Activated naive CD8-positive, alpha-beta T cell treated with anti-CD3 and anti-CD28 coated beads for 36 hours (primary cell): ENCODE measurements around the gene PC. TPM values are rescaled to one million over a fixed set of nuclear protein-coding genes. Genes with fewer than 3 reads are reported as not detected.
A peak's percentile ranks its signal among the peaks of the same experiment; 100 is the strongest.

Experiments
- DNase-seq: peaks from one replicate; pipeline ENCODE4 v3.0.0; 2021
- H3K27ac Mint-ChIP-seq: one replicate; pipeline ENCODE4 v1.8.0; 2022; ENCODE audit warnings: mild to moderate bottlenecking, moderate library complexity, mixed read lengths
- H3K27me3 Mint-ChIP-seq: one replicate; pipeline ENCODE4 v1.8.0; 2022; ENCODE audit warnings: mild to moderate bottlenecking, mixed read lengths
- H3K36me3 Mint-ChIP-seq: one replicate; pipeline ENCODE4 v1.8.0; 2021; ENCODE audit warnings: mild to moderate bottlenecking, mixed read lengths
- H3K4me1 Mint-ChIP-seq: one replicate; pipeline ENCODE4 v1.8.0; 2021; ENCODE audit warnings: mixed read lengths
- H3K4me3 Mint-ChIP-seq: one replicate; pipeline ENCODE4 v1.8.0; 2022; ENCODE audit warnings: mild to moderate bottlenecking, moderate library complexity, mixed read lengths
- H3K9me3 Mint-ChIP-seq: one replicate; pipeline ENCODE4 v1.8.0; 2022; ENCODE audit warnings: mixed read lengths
- total RNA-seq, 2 experiments: library from RNA; stranded (reverse); gene quantifications; one replicate each; pipeline ENCODE4 v1.2.3, GENCODE V29; 2021

Gene PC
- total RNA-seq, 2 experiments from 2014 or later: 8.1 TPM

DNA sequence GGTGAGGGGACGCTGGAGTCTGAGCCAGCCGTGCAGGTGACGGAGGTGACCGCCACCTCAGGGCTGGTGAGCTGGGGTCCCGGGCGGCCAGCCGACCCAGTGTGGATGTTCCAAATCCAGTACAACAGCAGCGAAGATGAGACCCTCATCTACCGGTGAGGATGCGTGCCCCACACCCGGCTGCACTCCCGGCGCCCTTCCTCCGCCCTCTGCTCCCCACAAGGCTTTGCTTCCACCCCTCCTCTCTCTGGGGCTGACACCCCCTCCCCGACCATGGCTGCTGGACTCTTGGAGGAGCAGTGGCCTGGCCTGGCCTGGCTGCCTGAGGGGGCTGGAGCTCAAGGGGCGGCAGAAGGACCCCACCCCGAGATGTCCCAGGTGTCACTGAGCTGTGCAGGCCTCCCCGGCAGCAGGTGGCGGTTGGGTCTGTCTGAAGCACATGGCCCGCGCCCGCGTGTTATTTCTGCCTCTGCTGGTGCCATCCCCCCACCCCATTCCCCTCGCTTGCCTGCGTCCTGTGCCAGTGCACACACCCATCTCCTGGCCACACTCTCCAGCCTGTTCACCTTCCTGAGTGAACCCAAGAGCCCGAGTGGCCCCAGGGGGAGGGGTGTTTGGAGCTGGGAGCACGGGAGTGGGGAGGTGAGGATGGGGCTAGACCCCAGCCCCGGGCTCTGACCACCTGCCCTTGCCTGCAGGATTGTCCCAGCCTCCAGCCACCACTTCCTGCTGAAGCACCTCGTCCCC is 99.1 kb downstream of the PC start:
- Mint-ChIP-seq H3K4me3 (no peak overlapping the region), H3K27me3 (no peaks in the 10 kb centered on the region), H3K27ac (no peak overlapping the region)

DNA sequence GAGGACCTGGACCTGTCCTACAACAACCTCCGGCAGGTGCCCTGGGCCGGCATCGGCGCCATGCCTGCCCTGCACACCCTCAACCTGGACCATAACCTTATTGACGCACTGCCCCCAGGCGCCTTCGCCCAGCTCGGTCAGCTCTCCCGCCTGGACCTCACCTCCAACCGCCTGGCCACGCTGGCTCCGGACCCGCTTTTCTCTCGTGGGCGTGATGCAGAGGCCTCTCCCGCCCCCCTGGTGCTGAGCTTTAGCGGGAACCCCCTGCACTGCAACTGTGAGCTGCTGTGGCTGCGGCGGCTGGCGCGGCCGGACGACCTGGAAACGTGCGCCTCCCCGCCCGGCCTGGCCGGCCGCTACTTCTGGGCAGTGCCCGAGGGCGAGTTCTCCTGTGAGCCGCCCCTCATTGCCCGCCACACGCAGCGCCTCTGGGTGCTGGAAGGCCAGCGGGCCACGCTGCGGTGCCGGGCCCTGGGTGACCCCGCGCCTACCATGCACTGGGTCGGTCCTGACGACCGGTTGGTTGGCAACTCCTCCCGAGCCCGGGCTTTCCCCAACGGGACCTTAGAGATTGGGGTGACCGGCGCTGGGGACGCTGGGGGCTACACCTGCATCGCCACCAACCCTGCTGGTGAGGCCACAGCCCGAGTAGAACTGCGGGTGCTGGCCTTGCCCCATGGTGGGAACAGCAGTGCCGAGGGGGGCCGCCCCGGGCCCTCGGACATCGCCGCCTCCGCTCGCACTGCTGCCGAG is 99.8 kb downstream of the PC start:
- Mint-ChIP-seq H3K9me3 (no peaks in the 10 kb centered on the region), H3K36me3 (peaks cover 2% of the 10 kb centered on the region), H3K4me3 (peak overlapping the region; percentile 83), H3K4me1 (peaks cover 2% of the 10 kb centered on the region), H3K27ac (no peak overlapping the region), H3K27me3 (no peaks in the 10 kb centered on the region)
- no peak for DNase-seq

More for the DNA sequence above, 99.1 kb downstream of the PC start:
- DNase-seq: no peak
- peaks cover 2% of the 10 kb centered on the region for H3K4me1 Mint-ChIP-seq
- peaks cover 2% of the 10 kb centered on the region for H3K36me3 Mint-ChIP-seq
- H3K9me3 Mint-ChIP-seq: no peaks in the 10 kb centered on the region

DNA sequence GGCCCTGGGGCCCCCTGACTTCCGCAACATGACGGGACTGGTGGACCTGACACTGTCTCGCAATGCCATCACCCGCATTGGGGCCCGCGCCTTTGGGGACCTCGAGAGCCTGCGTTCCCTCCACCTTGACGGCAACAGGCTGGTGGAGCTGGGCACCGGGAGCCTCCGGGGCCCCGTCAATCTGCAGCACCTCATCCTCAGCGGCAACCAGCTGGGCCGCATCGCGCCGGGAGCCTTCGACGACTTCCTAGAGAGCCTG is 100.3 kb downstream of the PC start:
- Mint-ChIP-seq H3K27ac (no peak overlapping the region), H3K4me1 (peaks cover 2% of the 10 kb centered on the region), H3K27me3 (no peaks in the 10 kb centered on the region)

DNA sequence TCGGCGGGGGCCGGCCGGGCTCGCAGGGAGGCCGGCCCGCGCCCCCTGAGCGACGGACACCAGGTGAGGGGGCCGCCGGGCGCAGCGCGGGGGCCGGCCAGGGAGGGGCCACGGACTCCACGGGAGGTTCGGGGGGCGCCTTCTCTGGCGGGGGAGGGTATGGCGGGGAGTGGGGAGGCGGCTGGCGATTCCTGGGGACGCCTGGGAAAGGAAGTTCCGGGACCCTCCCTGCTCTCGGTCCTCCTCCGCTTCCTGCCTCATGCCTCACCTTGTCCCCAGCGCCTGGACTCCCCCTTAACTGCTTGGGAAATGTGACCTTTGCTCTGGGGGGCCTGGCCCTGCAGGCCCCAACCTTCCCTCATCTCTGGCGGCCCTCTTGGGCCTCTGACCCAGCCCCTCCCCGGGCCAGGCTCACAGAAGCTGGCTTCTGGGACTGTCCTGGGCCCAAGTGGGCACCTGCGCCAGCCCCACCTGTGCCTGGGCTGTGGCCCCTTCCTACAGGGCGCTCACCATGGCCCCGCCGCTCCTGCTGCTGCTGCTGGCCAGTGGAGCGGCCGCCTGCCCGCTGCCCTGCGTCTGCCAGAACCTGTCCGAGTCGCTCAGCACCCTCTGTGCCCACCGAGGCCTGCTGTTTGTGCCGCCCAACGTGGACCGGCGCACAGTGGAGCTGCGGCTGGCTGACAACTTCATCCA is 100.8 kb downstream of the PC start:
- no peak for DNase-seq
- H3K4me1 Mint-ChIP-seq: peaks cover 2% of the 10 kb centered on the region
- H3K9me3 Mint-ChIP-seq: no peaks in the 10 kb centered on the region
- peak overlapping the region; percentile 82 for H3K27ac Mint-ChIP-seq
- H3K36me3 Mint-ChIP-seq: peaks cover 2% of the 10 kb centered on the region
- H3K4me3 Mint-ChIP-seq: peak overlapping the region; percentile 83
- H3K27me3 Mint-ChIP-seq: no peaks in the 10 kb centered on the region

More for the DNA sequence above, 100.3 kb downstream of the PC start:
- H3K36me3 Mint-ChIP-seq: peaks cover 2% of the 10 kb centered on the region
- no peaks in the 10 kb centered on the region for H3K9me3 Mint-ChIP-seq
- H3K4me3 Mint-ChIP-seq: peak overlapping the region; percentile 83
- DNase-seq: no peak

DNA sequence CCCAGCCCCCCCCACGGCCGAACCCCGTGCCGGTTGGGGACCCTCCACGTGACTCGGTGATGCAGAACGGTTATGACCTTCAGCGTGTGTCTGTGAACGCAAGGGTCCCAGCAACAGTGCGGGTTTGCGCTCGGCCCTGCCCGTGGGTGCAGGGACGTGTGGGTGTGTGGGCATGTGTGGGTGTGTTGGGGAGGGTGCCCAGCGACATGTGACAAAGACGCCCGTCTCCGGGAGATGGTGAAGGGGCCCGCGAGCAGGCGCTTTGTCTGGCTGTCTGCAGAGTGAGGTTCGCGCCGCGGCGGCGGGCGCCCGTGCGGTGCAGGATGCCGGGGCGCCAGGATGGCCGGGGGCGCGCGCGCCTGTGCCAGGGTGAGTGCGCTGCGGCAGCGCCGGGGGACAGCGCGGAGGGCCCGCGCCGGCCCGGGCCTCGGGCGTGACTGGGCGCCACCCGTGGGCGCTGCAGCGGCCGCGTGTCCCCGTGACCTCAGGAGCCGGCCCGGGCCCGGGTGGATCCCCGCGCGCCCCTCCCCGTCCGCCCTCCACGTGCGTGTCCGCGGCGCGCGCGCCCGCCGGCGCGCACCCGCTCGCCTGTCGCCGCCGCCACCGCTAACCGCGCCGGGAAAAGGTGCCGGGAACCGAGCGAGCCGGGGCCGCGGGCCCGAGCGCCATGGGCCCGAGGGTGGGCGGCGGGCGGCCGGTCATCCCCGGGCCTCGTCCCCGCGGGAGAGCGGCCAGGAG is 101.5 kb downstream of the PC start, which contains the start of gene LRFN4:
TSS of gene LRFN4 (plus strand) at position 569 of the 738 bp plus-strand sequence. CDS start 681 bp downstream, outside the sequence.
- peaks cover 2% of the 10 kb centered on the region for H3K36me3 Mint-ChIP-seq
- peaks cover 5% of the 10 kb centered on the region for H3K4me1 Mint-ChIP-seq
- no peaks in the 10 kb centered on the region for H3K9me3 Mint-ChIP-seq
- H3K4me3 Mint-ChIP-seq: peak within 1 kb of the TSS; percentile 90
- DNase-seq: peak; percentile 69
- H3K27ac Mint-ChIP-seq: peak within 1 kb of the TSS; percentile 94
- H3K27me3 Mint-ChIP-seq: no peaks in the 10 kb centered on the region

DNA sequence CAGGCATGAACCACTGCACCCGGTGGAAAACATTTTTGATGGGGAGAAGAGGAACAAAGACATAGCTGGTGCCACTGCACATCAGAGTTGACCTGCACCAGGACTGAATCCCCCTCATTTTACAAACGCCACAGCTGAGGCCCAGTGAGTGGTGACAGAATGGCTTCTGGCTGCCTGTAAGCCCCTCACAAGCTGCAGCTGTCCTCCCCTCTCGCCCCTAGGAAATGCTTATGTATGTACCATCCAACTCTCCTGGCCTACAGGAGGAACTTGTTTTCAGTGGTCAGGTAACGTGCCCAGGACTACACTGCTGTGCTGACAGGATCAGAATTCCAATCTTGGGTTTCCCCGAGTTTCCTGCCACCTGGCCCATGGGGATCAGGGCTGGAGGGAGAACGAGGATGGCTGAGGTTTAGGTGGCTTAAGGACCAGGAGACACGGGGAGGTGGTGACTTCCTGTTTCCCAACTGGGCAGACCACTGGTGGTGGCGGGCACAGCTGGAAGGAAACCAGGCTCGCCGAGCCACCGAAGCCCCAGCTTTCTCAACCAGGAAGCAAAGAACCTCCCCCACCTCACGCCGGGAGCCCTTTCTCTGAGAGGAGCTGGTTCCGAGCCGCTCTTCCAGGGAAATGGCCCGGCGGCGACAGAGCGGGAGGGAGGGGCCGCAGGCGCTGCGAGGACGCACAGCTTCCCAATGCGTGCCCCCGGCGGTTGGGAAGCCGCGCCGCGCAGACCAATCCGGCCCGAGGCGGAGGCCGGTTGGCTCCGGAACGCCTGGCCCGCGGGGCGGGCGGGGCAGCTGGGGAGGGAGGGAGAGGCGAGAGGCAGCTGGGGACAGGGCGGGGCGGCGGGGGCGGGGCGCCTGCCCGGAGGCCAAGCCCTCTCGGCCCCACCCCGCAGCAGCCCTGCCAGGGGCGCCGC is 102.3 kb downstream of the PC start:
- no peaks in the 10 kb centered on the region for H3K27me3 Mint-ChIP-seq
- peak overlapping the region; percentile 69 for H3K27ac Mint-ChIP-seq
- peaks cover 2% of the 10 kb centered on the region for H3K36me3 Mint-ChIP-seq
- DNase-seq: peak; percentile 91
- H3K9me3 Mint-ChIP-seq: no peaks in the 10 kb centered on the region
- H3K4me3 Mint-ChIP-seq: peak overlapping the region; percentile 90
- H3K4me1 Mint-ChIP-seq: peaks cover 5% of the 10 kb centered on the region

DNA sequence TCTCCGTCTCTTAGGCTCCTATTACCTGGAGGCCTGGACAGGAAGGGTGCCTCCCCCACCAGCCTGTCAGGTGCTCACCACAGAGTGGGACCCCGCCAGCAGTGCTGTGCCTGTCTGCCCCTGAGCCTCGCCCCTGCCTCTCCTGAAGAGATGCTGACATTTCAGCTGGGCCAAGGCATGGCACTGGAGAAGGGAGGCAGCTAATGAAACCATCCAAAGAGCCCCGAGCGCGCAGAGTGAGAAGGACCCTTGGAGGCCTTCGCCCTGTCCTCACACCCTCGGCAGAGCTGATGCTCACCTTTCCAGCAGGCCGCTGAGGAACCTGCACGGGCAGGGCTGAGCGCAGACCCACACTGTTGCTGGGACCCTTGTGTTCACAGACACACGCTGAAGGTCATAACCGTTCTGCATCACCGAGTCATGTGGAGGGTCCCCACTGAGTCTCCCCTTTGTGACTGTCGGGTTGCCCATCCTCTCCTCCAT is 103.4 kb downstream of the PC start:
- no peak for DNase-seq
- Mint-ChIP-seq H3K27ac (no peak overlapping the region), H3K27me3 (no peaks in the 10 kb centered on the region), H3K36me3 (peaks cover 2% of the 10 kb centered on the region), H3K4me1 (peaks cover 5% of the 10 kb centered on the region), H3K9me3 (no peaks in the 10 kb centered on the region), H3K4me3 (no peak overlapping the region)

DNA sequence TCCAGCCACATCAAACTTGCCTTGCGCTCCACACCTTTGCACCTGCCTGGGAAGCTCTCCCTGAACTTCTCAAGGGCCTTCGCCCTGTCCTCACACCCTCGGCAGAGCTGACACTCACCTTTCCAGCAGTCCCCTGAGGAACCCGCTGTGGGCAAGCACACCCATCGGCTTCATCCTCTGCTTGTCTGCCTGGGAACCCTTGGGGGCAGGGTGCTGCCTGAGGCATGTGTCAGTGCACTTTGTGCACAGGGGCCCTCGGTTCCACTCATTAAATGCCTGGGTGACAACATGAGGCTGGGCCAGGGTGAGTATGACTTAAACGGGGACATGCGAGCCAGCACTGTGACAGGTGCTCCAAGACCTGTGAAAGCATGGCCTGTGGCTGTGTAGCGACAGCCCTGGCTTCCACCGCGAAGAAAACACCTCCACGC is 103.9 kb downstream of the PC start:
- DNase-seq: no peak
- Mint-ChIP-seq H3K27ac (no peak overlapping the region), H3K36me3 (peaks cover 2% of the 10 kb centered on the region), H3K4me3 (no peak overlapping the region), H3K27me3 (no peaks in the 10 kb centered on the region), H3K4me1 (peaks cover 5% of the 10 kb centered on the region), H3K9me3 (no peaks in the 10 kb centered on the region)

DNA sequence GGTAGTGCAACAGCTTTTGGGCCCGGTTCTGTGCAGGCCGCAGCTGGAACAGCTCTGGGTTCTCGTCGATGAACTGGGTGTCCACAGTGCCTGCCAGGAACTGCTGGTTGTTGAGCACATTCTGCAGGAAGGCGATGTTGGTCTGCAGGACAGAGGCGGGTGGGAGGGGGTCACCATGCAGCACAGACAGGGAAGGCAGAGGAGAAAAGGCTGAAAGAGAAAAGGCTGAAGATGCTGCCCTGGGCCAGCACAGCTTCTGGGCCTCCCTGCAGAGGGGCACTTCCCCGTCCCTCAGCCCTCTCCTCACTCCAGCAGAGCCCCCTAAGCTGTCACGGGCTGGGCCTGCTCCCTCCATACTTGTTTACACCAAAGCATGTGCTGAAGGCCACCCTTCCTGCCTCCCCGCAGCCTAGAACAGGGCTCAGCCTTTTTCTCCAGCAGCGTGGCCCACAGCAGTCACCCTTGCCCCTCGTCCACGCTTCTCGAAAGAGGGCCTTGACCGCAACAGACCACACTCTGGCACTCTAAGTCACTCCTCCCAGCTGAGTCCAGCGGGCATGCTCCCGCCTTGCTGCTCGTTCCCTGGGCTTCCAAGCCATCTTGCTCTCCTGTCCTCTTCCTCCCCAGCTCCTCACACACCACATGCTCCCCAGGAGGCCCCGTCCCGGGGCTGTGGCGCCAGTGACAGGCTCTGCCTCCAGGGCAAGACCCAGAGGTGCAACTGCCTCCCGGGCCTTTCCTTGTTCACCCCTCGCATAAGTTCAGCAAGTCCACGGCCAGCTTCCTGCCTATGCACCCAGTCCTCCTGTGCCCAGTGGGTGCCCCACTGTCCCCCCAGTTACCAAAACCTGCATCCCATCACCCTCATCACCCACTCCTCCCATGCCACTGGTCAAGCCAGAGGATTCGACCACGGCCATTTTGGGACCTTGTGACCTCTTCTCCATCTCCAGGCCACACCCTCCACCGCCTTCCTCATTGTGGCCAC is 104.6 kb downstream of the PC start:
- H3K27ac Mint-ChIP-seq: no peak overlapping the region
- DNase-seq: no peak
- H3K4me1 Mint-ChIP-seq: peaks cover 5% of the 10 kb centered on the region
- peaks cover 2% of the 10 kb centered on the region for H3K36me3 Mint-ChIP-seq
- no peak overlapping the region for H3K4me3 Mint-ChIP-seq
- no peaks in the 10 kb centered on the region for H3K27me3 Mint-ChIP-seq
- H3K9me3 Mint-ChIP-seq: no peaks in the 10 kb centered on the region

DNA sequence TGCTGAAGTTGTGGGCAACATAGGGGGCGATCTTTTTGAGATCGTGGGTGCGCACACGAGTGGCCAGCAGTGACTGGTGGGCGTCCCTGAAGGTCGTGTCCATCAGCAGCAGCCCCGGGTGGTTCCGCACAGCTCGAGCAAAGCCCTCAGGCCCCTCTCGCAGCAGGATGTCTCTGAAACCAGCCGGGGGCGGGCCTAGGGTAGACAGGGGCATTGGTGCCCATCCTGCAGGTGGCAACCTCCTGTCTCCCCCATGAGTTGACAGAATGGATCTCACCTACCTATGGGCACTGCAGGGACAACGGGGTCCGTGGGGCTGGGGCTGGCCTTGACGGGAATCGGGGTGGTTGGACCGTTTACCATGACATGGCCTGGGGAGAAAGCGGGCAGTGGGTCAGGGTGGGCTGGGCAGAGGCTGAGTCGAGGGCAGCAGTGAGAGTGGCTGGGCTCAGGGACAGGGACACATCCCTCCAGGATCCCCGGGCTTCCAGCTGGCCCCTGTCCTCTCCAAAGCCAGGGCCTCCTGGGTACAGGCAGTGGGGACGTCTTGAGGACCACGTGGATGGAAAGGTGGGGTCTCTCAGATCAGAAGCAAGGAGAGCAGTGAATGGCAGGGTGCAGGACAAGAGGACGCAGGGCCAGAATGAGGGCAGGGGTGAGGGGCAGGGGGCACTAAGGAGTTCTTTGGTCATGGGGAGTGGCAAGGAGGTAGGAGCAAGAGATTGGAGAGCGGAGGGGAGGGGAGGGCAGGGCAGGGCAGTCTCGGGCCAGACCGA is 105.5 kb downstream of the PC start:
- Mint-ChIP-seq H3K4me1 (peaks cover 5% of the 10 kb centered on the region), H3K36me3 (peaks cover 2% of the 10 kb centered on the region), H3K4me3 (no peak overlapping the region), H3K27me3 (no peaks in the 10 kb centered on the region), H3K9me3 (no peaks in the 10 kb centered on the region), H3K27ac (no peak overlapping the region)
- DNase-seq: no peak

DNA sequence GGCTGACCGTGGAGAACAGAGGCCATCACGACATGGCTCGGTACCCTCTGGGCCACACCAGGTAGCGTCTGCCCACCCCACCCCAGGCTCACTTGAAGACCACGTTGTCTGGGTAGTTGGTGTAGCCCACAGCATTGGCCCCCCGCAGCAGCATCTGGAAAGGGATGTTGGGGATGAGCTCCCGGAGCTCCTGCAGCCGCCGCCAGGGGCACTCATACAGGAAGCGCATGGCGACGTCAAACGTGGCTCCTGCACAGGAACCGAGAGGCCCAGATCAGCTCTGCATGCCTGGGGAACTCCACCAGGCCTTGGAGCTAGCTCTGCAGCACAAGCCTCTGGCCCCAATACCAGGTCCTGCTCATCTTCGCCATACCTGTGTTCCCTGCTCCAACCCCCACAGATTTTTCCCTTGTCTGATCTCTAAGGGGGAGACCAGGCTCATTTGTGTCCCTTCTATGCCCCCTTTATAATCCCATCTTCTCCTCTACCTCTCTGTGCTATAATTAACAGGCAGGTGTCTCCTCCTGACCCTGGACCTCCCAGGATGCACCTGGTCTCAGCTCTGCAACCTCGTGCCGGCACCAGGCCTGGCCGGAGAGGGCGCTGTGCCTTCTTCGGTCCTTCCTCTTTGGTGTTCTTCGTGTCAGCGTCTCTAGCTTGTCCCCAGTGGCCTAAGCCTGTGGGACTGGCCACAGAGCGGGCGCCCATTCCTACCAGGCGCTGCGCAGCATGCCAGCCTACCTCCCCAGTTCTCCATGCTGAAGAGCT is 106.3 kb downstream of the PC start:
- peaks cover 2% of the 10 kb centered on the region for H3K36me3 Mint-ChIP-seq
- H3K27me3 Mint-ChIP-seq: no peaks in the 10 kb centered on the region
- peak overlapping the region; percentile 6 for H3K27ac Mint-ChIP-seq
- no peak for DNase-seq
- H3K4me1 Mint-ChIP-seq: peaks cover 5% of the 10 kb centered on the region
- no peak overlapping the region for H3K4me3 Mint-ChIP-seq
- no peaks in the 10 kb centered on the region for H3K9me3 Mint-ChIP-seq

DNA sequence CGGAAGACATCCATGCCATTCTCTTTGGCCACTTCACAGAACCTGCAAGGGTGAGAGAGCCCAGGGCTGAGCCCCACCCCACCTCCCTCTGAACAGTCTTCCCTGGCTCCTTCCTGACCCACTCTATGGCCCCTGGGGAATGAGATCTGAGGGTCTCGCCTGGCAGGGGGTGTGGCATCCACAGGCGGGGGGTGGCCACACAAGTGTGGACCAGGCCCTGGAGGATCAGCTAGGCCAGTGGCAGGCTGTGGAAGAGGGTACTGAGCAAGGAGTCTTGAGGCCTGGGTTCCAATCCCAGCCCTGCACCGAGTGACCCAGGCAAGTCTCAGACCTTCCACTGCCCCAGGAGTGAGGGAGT is 107.0 kb downstream of the PC start:
- H3K36me3 Mint-ChIP-seq: no peaks in the 10 kb centered on the region
- no peak for DNase-seq
- no peak overlapping the region for H3K27ac Mint-ChIP-seq
- H3K4me1 Mint-ChIP-seq: peaks cover 5% of the 10 kb centered on the region
- no peaks in the 10 kb centered on the region for H3K9me3 Mint-ChIP-seq
- no peak overlapping the region for H3K4me3 Mint-ChIP-seq
- no peaks in the 10 kb centered on the region for H3K27me3 Mint-ChIP-seq
